K562 (cell line): ENCODE measurements around the gene INPP5E. TPM values are rescaled to one million over a fixed set of nuclear protein-coding genes. Genes with fewer than 3 reads are reported as not detected.

Source experiments
- C11orf30 ChIP-seq: fragments of 450-650 bp; IDR thresholded peaks from 2 replicates; pipeline ENCODE4 v1.6.1; 2016; ENCODE audit warnings: low read depth, mild to moderate bottlenecking
- CBFA2T2 ChIP-seq: fragments of 450-650 bp; conservative IDR thresholded peaks from 2 replicates; pipeline ENCODE4 v1.6.1; 2017; ENCODE audit warnings: mild to moderate bottlenecking
- CC2D1A ChIP-seq: fragments of 450-650 bp; IDR thresholded peaks from 2 replicates; pipeline ENCODE4 v1.6.1; 2017; ENCODE audit warnings: mild to moderate bottlenecking
- DACH1 ChIP-seq: fragments of 450-650 bp; IDR thresholded peaks from 2 replicates; pipeline ENCODE4 v1.6.1; 2018; ENCODE audit not compliant: partially characterized antibody
- NCOA2 ChIP-seq, 2 experiments: fragments of 450-650 bp; IDR thresholded peaks; 2 replicates each; pipeline ENCODE4 v1.6.1; 2018; ENCODE audit warnings: mild to moderate bottlenecking in 2 of 2, moderate library complexity in 1 of 2; ENCODE audit not compliant: partially characterized antibody in 2 of 2
- NFE2 ChIP-seq: IDR thresholded peaks from 2 replicates; pipeline ENCODE4 v1.6.1; 2014; ENCODE audit warnings: antibody characterized with exemption, low read depth
- POLR2B ChIP-seq: fragments of 450-650 bp; IDR thresholded peaks from 2 replicates; pipeline ENCODE4 v1.6.1; 2018; ENCODE audit warnings: low read depth; ENCODE audit not compliant: partially characterized antibody
- RAD21 ChIP-seq, 2 experiments: fragments of 250-450 bp in 1 of 2; fragments of 450-650 bp in 1 of 2; sonication (Bioruptor Pico) in 1 of 2; formaldehyde crosslinking in 1 of 2; IDR thresholded peaks in 1 of 2; conservative IDR thresholded peaks in 1 of 2; 2 replicates each; pipeline versions ENCODE4 v1.4.0 to v1.8.0; 2020 to 2022; ENCODE audit warnings: mild to moderate bottlenecking in 2 of 2, moderate library complexity in 1 of 2
- YY1 ChIP-seq, 3 experiments: IDR thresholded peaks; 2 replicates each; pipeline ENCODE4 v1.6.1; 2011; ENCODE audit warnings: low read length in 2 of 3, mild to moderate bottlenecking in 2 of 3, moderate library complexity in 2 of 3, borderline replicate concordance in 1 of 3, control low read depth in 1 of 3, low read depth in 1 of 3; ENCODE audit not compliant: insufficient read depth in 3 of 3, insufficient replicate concordance in 2 of 3, control insufficient read depth in 1 of 3, insufficient read length in 1 of 3; ENCODE audit errors: extremely low read depth in 1 of 3
- ZBTB17 ChIP-seq: fragments of 450-650 bp; formaldehyde crosslinking; IDR thresholded peaks from 2 replicates; pipeline ENCODE4 v1.4.0; 2020; ENCODE audit warnings: mild to moderate bottlenecking
- ZEB2 ChIP-seq: fragments of 450-650 bp; IDR thresholded peaks from 2 replicates; pipeline ENCODE4 v1.6.1; 2016
- ZMIZ1 ChIP-seq, 2 experiments: fragments of 150-350 bp in 1 of 2; IDR thresholded peaks; 2 replicates each; pipeline ENCODE4 v1.6.1; 2012 to 2016; ENCODE audit warnings: low read depth in 2 of 2, low read length in 2 of 2, mild to moderate bottlenecking in 1 of 2, moderate library complexity in 1 of 2
- polyA plus RNA-seq, 8 experiments: library from polyadenylated mRNA; depleted of rRNA in 4 of 8; stranded (reverse) in 5 of 8; unstranded in 3 of 8; fragments of >200 nt; fragmentation: Nextera tagmentation in 2 of 8; fragmentation: Illumina TruSeq in 1 of 8; extraction: Ambion mirVana in 2 of 8; extraction: Trizol in 1 of 8; gene quantifications; 2 replicates each; pipeline versions ENCODE4 v1.2.1 to v1.2.3, GENCODE V29; 2011 to 2014; ENCODE audit warnings: inconsistent platforms in 1 of 8, missing spikeins in 1 of 8
- total RNA-seq, 7 experiments: library from RNA; depleted of rRNA in 6 of 7; stranded (reverse); fragments of >200 nt in 6 of 7; fragmentation: Illumina TruSeq in 2 of 7; extraction: Trizol in 2 of 7; gene quantifications; 2 replicates each; pipeline versions ENCODE4 v1.2.1 to v1.2.3, GENCODE V29; 2011 to 2021; ENCODE audit warnings: low replicate concordance in 1 of 7

Gene INPP5E
- total and polyA plus RNA-seq, 9 of the 15 experiments (the other 6 are each of a cell fraction or from before 2014, with no cell fraction given), result 0.38 to 17.4 (median 4.9) TPM

GRCh38 chr9:136488247-136489214 is 48.9 kb upstream of the INPP5E start (continued):
- peak; percentile 24; the same call in 1 of the 2 replicates for TF ChIP-seq CBFA2T2
- peak in 1 of 3 experiments; percentile 26 for TF ChIP-seq YY1 (IDR thresholded peaks at IDR 0.05; ENCODE audit: borderline replicate concordance in 1 of 3, control insufficient read depth in 1 of 3, extremely low read depth in 1 of 3, insufficient read depth in 3 of 3, insufficient read length in 1 of 3, insufficient replicate concordance in 2 of 3, low read depth in 1 of 3, low read length in 2 of 3)
- TF ChIP-seq NCOA2 (IDR thresholded peaks at IDR 0.05; ENCODE audit: partially characterized antibody in 2 of 2), result no peak
- TF ChIP-seq ZMIZ1 (IDR thresholded peaks at IDR 0.05; ENCODE audit: low read depth in 2 of 2, low read length in 2 of 2), result 0 out of 4 replicates have a peak, but pooled peaks of 1 of the 2 experiments have one; percentile 25
- TF ChIP-seq DACH1, result no peak
- TF ChIP-seq C11orf30, result peak; percentile 31; the same call in 1 of the 2 replicates
- no peak for TF ChIP-seq POLR2B
- peak; percentile 84 for TF ChIP-seq CC2D1A
- TF ChIP-seq ZBTB17 (CRISPR knock-in tag), result peak; percentile 22; the same call in 1 of the 2 replicates
- TF ChIP-seq ZEB2, result peak; percentile 89
- 0 out of 2 replicates have a peak, but pooled peaks have one; percentile 8 for TF ChIP-seq NFE2
- peak; percentile 96 to 99 for TF ChIP-seq RAD21 (CRISPR knock-in tag; conservative IDR thresholded peaks at IDR 0.05 in 1 of 2, IDR thresholded peaks at IDR 0.05 in 1 of 2)
- TF ChIP-seq, all 486 proteins: peak for 29
